NOMO-1 (cell line): ENCODE measurements around the gene NKX2-1.

Experiments
- DNase-seq, 2 experiments: peaks; one replicate each; lab custom pipeline; 2025; ENCODE audit not compliant: unreplicated experiment in 2 of 2; lab: John Stamatoyannopoulos, UW

Gene NKX2-1

GRCh38 chr14:36518031-36518585 lies 1.9 kb downstream of the NKX2-1 start:
- DNase-seq, result no peak

GRCh38 chr14:36517242-36518030 lies 2.6 kb downstream of the NKX2-1 start:
- no peak for DNase-seq

- DNase-seq, result no peak
Observed at GRCh38 chr14:36516719-36517241, 3.3 kb downstream of the NKX2-1 start.

GRCh38 chr14:36515896-36516718 lies 3.9 kb downstream of the NKX2-1 start:
- DNase-seq, result no peak

- no peak for DNase-seq
Observed at GRCh38 chr14:36515105-36515593, 4.9 kb downstream of the NKX2-1 start.

GRCh38 chr14:36514278-36515104 lies 5.5 kb downstream of the NKX2-1 start:
- DNase-seq, result no peak

GRCh38 chr14:36513451-36514277 lies 6.4 kb downstream of the NKX2-1 start:
- DNase-seq, result no peak

- DNase-seq, result no peak
Observed at GRCh38 chr14:36513012-36513420, 7.0 kb downstream of the NKX2-1 start.

- DNase-seq, result no peak
Observed at GRCh38 chr14:36512585-36513003, 7.4 kb downstream of the NKX2-1 start.

- DNase-seq, result no peak
Observed at GRCh38 chr14:36511981-36512584, 7.9 kb downstream of the NKX2-1 start.

- DNase-seq, result no peak
Observed at GRCh38 chr14:36510874-36511273, 9.2 kb downstream of the NKX2-1 start.

GRCh38 chr14:36510078-36510799 lies 9.8 kb downstream of the NKX2-1 start:
- no peak for DNase-seq

GRCh38 chr14:36509069-36509917 lies 10.7 kb downstream of the NKX2-1 start:
- DNase-seq, result no peak

GRCh38 chr14:36508418-36509068 lies 11.5 kb downstream of the NKX2-1 start:
- DNase-seq, result no peak

- DNase-seq, result no peak
Observed at GRCh38 chr14:36507847-36508417, 12.1 kb downstream of the NKX2-1 start.

- no peak for DNase-seq
Observed at GRCh38 chr14:36506732-36507614, 13.1 kb downstream of the NKX2-1 start.
